Stimulated activated CD8-positive, alpha-beta memory T cell treated with anti-CD3 and anti-CD28 coated beads, Interleukin-12 subunit alpha, Interleukin-12 subunit beta, amount 100 ng/mL, for 24 hours (primary cell): ENCODE data around the gene ARL9.
A peak's percentile ranks its signal among the peaks of the same experiment; 100 is the strongest.
"Not testable (repeated sequence)": the region's sequence is repeated elsewhere in the genome, so short reads cannot be mapped to it uniquely, and the experiment has no call there.

Experiments used
- DNase-seq: peaks from one replicate; pipeline ENCODE4 v3.0.0-alpha.2; 2020; ENCODE audit errors: extremely low read depth

The ARL9 gene, protein sequence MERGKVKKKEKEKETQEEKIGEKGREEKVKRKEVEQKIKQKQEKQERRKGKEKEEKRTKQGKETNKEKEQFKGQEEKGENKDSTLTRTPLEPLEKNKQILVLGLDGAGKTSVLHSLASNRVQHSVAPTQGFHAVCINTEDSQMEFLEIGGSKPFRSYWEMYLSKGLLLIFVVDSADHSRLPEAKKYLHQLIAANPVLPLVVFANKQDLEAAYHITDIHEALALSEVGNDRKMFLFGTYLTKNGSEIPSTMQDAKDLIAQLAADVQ

DNA sequence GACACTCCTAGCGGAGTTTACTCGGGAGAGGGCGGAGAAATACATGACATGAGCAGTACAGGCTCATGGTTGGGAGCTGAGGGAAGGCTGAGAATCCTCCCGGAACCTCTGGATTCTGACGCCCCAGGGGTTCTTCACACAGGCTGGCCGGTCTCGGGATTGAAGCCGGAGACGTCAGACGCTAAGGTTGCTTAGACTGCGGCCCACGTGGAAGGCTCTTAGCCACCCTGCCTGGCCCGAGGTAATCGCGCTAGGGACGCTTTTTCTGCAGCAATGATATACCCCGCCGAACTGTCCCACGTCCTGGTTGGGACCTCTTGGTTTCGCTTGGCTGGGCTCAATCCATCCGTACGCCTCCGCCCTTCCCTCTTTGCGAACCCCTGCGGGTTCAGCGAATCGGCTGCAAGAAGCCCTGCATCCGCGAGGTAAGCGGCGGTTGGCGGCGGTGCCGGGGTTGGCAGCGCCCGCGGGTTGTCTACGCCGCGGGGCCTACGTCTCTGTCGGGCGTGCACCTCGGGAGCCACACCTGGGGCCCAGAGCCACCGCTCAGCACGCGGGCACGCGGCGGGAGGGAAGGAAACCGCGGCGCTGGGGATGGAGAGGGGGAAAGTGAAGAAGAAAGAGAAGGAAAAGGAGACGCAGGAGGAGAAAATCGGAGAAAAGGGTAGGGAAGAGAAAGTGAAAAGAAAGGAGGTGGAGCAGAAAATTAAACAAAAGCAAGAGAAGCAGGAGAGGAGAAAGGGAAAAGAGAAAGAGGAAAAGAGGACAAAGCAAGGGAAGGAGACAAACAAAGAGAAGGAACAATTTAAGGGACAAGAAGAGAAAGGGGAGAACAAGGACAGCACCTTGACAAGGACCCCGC, at the start of gene ARL9:
ARL9 (plus strand) TSS at position 523 of the 862 bp plus-strand sequence; CDS start at position 595, 72 bp downstream.
- DNase-seq, result peak; percentile 10

DNA sequence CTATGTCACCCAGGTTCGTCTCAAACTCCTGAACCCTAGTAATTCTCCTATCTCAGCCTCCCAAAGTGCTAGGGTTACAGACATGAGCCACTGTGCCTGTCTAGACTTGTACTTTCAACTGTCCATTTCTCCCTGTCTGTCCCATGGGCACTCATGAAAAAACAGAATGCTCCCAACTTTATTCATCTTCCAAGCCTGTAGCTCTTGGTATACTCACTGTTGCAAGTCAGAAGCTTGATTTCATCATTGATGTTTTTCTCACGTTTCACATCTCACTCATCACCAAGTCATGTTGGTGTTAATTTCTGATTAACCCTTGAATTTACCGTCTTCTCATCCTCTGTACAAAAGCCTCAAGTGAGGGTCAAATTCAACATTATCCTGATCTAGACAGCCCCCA, 45.5 kb upstream of the ARL9 start:
- DNase-seq, result no peak

DNA sequence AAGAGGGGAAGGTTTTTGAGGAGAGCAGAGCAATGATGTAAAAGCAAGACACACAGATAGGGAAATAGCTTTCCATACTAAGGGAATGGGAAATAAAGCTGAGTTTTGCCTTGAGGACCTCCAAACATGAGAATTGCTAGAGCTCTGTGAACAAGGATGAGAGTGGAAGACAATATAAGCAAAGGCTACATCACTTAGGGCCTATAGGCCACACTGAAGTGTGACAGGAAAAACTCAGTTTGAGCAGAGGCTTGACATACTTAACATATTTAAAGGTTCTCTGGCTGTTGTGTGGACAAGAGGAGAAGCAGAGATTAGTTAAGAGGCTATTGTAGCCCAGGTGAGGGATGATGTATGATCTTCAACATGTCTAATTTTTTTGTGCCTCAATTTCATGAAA, 43.4 kb upstream of the ARL9 start:
- no peak for DNase-seq

DNA sequence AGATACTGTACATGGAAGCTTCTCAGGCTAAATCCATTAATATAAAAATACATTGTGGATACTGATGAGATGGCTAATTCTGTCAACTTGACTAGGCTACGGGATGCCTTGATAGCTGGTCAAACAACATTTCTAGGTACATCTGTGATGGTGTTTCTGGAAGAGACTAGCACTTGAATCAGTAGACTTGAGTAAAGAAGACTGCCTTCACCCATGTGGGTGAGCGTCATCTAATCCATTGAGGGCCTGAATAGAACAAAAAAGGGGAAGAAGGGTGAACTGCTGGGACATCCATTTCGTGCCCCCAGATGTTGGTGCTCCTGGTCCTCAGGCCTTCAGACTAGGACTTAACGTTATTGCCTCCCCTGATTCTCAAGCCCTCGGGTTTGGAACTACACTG, 41.9 kb upstream of the ARL9 start:
- DNase-seq, result no peak

DNA sequence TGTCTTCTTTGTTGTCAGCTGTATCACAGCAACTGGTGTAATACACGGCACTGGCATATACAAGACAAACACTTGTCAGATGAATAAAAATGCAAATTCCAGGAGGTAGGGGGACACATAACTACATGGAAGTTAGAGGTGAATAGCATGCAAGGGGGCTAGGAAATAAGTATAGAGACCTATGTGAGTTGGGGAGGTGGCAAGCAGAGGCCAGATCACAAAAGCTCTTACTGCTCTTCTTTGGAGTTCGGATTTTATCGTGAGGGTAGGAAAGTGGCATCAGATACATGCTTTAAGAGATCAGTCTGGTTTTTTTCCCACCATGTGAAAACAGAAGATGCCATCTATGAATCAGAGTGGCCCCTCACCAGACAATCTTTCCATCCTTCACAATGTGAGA, 41.0 kb upstream of the ARL9 start:
- no peak for DNase-seq

DNA sequence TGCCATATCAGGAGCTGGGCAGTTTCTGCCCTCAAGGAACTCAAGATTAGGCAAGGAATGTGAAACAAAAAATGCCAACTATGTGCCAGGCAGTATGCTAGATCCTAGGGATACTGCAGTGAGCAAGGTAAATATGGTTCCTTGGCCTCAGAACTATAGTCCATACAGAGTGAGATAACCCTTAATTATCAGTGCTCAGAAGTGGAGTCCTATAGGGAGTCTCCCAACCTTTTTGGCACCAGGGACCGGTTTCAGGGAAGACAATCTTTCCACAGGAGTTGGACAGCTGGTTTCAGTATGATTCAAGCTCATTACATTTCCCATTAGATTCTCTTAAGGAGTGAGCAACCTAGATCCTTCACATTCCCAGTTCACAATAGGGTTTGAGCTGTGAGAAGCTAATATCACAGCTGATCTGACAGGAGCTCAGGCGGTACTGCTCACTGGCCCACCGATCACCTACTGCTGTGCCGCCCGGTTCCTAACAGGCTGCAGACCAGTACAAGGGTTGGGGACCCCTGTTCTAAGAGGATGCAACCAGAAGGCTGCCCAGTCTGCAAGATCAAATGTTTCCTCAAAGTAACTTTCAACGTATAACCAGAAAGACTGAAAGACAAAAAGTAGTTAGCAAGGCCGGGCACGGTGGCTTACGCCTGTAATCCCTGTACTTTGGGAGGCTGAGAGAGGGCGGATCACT, 39.8 kb upstream of the ARL9 start:
- no peak for DNase-seq

DNA sequence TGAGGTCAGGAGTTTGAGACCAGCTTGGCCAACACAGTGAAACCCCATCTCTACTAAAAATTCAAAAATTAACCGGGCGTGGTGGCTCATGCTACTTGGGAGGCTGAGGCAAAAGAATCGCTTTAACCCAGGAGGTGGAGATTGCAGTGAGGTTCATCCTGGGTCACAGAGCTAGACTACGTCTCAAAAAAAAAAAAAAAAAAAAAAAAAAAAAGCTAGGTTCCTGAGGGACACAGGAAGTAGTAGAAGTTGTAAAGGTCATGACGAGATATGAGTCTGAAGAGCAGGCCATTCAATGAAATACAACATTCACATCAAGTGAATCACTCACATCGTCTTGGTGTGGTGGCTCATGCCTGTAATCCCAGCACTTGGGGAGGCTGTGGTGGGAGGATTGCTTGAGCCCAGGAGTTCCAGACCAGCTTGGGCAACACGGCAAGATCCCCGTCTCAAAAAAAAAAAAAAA, 39.3 kb upstream of the ARL9 start:
- DNase-seq, result not testable (repeated sequence)

DNA sequence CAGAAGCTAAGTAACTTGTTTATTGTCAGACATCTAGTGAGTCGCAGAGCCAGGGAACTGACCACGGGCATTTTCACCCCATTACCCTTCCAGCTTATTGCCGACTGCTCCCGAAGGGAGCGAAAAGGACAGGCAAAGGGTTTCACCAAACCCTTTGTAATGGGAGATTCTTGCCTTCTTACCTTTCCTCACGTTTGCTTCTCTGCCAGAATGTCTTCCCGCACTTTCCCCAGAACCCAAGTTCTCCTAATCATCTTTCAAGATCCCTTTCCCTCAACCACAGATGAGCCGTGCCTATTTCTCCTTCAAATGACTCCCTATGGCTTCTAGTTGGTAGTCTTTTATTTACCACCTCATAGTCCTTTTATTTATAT, 38.7 kb upstream of the ARL9 start:
- DNase-seq, result no peak

DNA sequence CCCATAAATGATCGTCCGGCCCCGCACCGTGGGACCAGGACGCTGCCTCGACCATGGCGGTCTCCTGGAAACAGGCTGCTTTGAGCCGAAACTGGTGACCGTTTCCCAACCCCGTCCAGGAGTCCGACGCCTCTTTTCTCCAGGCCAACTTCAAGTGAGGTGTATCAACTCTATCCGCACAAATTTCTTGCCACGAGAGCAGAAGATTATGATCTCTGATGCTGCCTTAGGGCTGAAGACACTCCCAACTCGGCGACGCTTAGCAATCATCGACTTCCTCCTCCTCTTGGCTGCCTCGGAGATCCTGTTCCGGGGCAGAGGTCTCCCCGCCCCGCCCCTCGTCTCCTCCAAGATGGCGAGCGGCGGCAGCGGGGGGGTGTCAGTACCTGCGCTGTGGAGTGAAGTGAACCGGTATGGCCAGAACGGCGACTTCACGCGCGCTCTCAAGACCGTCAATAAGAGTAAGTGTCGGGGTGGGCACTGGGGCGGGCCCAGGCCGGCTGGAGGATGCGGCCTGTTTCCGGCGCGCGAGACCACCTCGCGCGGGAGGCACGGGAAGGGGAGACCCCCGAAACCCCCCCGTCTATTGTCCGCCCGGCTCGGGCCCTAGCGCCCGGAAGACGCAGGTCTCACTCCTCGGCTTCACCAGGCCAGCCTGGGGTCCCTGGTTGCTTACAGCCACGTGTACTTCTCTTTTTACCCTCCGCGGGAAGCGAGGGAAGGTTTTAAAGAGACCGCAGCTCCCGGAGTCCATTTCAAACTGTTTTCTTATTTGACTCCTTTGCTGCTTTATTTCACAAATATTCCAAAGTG, 38.1 kb upstream of the ARL9 start, which contains the start of gene SRP72:
SRP72 (plus strand) TSS at position 334 of the 813 bp plus-strand sequence; CDS start at position 353, 19 bp downstream.
- peak; percentile 73 for DNase-seq

DNA sequence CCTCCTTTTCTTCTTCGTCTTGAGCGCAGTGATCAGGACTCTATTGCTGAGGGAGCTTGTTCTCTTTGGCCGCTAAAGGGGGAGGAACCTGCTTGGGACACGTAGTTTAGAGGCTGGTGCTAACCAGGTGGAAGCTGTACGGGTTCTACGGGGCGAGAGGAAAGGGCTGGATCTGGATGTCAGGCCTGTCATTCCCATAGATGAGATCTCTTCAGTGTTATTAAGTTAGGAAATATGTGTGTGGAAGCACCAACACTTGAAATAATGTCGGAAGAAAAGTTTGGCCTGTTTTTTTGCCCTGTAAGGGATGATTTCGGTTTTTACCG, 37.5 kb upstream of the ARL9 start:
- no peak for DNase-seq

DNA sequence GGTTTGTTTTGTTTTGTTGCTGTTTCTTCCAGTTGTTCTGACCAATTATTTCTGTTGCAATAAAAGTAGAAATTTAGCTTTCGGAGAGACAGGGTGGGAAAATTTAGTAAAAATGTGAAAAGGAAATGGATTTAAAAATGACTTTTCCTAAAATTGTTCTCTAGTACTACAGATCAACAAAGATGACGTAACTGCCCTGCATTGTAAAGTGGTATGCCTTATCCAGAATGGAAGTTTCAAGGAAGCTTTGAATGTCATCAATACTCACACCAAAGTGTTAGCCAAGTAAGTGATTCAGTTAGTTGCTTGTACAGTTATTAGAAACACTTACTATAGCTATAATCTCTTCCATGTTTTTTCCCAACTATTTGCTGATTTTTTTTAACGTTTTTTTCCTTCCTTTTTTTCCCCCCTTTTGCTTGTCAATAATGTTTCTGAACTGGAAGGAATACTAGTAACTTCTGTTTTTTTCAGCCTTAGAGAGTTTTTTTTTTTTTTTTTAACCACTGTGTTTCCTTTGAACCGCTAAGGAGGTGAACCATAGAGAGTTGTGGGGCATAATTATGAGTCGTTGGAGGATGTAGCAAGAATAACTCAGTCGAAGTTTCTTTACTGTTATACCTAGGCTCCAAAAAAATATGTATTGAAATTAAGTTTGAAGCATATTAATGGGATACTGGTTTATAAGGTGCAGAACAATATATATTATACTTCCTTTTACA, 35.9 kb upstream of the ARL9 start:
- DNase-seq, result no peak

DNA sequence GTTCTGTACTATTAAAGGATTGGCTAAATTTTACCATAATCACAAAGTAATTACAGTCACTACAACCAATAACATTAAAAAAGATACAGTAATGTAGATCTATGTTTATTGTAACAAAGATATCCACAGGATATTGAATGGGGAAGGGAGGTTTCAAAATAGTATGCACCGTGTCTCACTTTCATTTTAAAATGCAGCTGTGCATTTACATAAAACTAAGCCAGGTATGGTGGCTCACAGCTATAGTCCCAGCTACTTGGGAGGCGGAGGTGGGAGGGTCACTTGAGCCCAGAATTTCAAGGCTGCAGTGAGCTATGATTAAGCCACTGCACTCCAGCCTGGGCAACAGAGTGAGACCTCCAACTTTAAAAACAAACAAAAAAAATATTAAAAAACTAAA, 29.7 kb upstream of the ARL9 start:
- no peak for DNase-seq

DNA sequence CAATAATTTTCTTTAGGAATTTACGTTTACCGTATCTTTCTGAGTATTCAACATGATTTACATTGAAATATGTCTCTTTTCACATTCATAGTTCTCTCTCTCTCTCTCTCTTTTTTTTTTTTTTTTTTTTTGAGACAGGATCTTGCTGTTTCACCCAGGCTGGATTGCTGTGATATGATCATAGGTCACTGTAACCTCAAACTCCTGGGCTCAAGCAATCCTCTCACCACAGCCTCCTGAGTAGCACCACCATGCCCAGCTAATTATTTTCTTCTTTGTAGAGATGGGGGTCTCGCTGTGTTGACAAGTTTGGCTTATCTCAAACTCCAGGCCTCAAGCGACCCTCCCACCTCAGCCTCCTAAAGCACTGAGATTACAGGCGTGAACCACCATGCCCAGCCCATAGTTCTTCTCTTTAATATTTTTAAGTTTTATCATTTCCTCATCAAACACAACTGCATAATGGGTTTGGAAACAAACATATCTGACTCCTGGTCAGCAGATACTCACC, 28.3 kb upstream of the ARL9 start:
- DNase-seq, result no peak

DNA sequence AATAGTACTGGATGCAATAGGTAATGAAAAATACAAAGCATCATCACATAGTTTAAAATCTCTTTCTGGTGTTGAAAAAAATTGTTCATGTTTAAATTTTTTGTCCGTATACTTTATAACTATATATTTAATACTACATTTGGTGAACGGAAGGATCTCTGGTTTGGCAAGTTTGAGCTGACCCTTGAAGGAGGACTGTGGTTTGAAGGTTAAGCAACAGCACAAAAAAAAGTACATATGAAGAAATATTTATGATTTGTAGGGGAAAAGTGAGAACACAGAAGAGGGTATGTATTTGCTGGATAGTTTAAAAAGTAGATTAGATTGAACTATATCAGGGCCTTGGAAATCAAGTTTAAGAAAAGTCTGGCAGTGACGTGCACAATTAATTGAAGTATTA, 24.9 kb upstream of the ARL9 start:
- no peak for DNase-seq

DNA sequence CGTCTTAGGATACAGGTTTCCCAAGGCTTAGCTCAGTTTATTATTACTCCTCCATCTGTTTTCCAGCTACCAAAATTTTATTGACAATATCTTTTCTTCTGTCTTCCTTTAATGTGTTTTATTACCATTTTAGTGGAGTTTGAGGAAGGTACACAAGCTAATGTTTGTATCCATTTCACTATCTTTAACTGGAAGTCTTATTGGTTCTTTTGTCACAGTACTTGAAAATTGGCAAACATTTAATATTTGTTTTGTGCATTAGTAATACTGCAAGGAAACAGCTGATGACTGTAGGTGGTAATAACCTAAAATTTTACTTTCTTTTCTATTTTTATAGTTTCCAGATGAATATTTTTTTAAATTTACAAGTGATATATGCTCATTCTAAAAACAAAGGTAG, 9.3 kb upstream of the ARL9 start:
- no peak for DNase-seq

DNA sequence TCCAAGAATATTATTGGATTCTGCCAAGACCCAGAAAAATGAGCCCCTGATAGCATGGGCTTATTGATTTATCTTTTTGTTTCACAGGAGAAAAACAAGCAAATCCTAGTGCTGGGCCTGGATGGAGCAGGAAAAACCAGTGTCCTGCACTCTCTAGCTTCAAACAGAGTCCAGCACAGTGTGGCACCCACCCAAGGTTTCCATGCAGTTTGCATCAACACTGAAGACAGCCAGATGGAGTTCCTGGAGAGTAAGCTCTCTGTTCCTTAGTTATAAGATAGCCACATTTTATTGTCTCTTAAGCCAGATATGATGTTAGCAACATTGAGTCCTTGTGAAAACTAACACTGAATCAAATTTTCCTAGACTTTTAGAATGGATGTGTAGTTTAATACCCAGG, 5.5 kb downstream of the ARL9 start:
- DNase-seq, result no peak

DNA sequence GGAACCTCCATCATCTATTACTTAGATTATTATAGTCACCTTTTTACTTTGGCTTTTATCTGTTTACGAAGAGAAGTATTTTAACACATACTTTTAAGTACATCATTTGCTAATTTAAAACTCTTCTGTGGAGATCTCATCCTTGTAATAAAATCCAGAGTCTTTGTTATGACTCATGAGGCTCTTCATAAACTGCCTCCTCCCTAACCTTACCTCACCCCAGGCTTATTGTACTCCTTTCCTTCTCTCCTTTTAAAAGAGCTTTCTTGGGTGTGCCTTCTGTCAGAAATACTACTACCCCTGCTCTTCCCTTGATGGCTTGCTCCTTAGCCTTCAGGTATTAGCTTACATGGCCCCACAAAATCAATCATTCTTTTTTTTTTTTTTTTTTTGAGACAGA, 6.6 kb downstream of the ARL9 start:
- DNase-seq, result no peak

DNA sequence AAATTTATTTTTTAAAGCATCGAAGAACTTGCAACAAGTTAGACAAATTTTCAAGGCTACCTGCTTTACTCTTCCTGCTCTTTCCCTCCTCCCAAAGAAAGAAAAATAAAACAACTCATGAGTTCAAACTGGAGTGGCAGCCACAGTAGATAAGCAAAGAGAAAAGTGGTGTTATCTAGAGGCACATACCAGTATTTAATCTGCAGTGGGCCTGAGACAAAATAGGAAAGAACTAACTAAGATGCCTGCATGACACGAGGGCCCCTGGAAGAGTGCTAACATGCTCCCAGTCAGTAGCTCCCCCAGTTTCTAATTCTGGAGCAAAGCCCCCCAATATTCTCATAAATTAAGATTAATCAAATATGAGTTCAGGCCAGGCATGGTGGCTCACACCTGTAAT, 7.9 kb downstream of the ARL9 start:
- DNase-seq, result no peak

DNA sequence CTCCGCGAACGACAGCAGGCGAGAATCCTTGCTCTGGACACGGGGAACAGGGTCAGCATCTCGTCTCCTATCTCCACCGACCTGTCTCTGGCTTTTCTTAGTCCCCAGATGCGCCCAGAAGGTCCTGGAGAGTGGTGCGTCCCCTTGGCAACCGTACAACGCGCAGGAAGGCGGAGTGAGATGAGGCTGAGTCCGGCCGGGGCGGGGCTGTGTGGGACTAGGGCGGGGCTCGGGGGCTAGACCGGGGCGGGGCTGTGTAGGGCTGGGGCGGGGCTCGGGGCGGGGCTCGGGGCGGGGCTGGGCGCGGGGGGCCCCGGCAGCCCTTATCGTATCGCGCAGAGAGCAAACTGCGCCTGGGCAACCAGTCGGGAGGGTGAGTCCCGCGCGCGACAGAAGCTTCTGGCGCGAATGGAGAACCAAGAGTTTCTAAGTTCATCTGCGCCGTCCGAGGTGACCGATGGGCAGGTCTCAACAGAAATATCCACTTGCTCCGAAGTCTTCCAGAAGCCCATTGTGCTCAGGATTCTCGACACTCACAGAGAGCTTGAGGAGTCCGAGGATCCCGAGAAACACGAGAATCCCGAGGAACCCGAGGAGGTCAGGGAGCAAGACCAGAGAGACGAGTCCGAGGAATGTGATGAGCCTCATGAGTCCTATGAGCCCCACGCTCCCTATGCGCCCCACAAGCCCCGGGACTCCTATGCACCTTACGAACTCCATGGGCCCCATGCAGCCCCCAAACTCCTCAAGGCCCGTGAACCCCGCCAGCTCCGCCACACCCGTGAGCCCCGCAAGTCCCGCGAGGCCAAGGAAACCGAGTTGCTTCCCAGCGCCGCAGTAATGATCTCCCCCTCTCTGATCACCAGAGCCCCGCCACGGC, 24.9 kb downstream of the ARL9 start:
- peak; percentile 58 for DNase-seq
